Fibroblast of lung (primary cell): ENCODE data around the gene ABCB8. TPM values are rescaled to one million over a fixed set of nuclear protein-coding genes. Genes with fewer than 3 reads are reported as not detected.

Source experiments
- DNase-seq, 2 donors: peaks; one replicate each; pipeline versions ENCODE4 v3.0.0 to v3.0.0-alpha.2; 2010; ENCODE audit warnings: low read depth in 2 of 2
- H2AFZ ChIP-seq: 2 replicates; pipeline ENCODE4 v1.5.1; 2012; ENCODE audit warnings: low read length, control low read depth, inconsistent platforms
- H3K27ac ChIP-seq: 2 replicates; pipeline ENCODE4 v1.5.1; 2011; ENCODE audit warnings: low read length, control low read depth; ENCODE audit not compliant: insufficient read depth
- H3K27me3 ChIP-seq: 2 replicates; pipeline ENCODE4 v1.5.1; 2011; ENCODE audit warnings: mild to moderate bottlenecking, low read length; ENCODE audit not compliant: control insufficient read depth, insufficient read depth
- H3K36me3 ChIP-seq: 2 replicates; pipeline ENCODE4 v1.5.1; 2011; ENCODE audit warnings: low read length; ENCODE audit not compliant: control insufficient read depth, insufficient read depth
- H3K4me1 ChIP-seq: 2 replicates; pipeline ENCODE4 v1.5.1; 2011; ENCODE audit warnings: low read length; ENCODE audit not compliant: control insufficient read depth, insufficient read depth; ENCODE audit errors: extremely low read depth
- H3K4me2 ChIP-seq: 2 replicates; pipeline ENCODE4 v1.5.1; 2011; ENCODE audit warnings: low read length, control low read depth; ENCODE audit not compliant: insufficient read depth; ENCODE audit errors: extremely low read depth
- H3K4me3 ChIP-seq, 4 experiments: fragments of 200-600 bp in 1 of 4; sonication (generic) in 1 of 4; replicated peaks in 1 of 4; 2 replicates each; pipeline ENCODE4 v1.5.1; 2011 to 2016; ENCODE audit warnings: low read length in 4 of 4, low read depth in 3 of 4, mild to moderate bottlenecking in 3 of 4, control low read depth in 2 of 4, inconsistent platforms in 1 of 4, mixed read lengths in 1 of 4; ENCODE audit not compliant: insufficient read depth in 1 of 4; ENCODE audit errors: control extremely low read depth in 1 of 4
- H3K79me2 ChIP-seq: 2 replicates; pipeline ENCODE4 v1.5.1; 2012; ENCODE audit warnings: mild to moderate bottlenecking, low read length, inconsistent platforms; ENCODE audit not compliant: control insufficient read depth, insufficient read depth
- H3K9ac ChIP-seq: 2 replicates; pipeline ENCODE4 v1.5.1; 2011; ENCODE audit warnings: mild to moderate bottlenecking, low read length, control low read depth; ENCODE audit not compliant: insufficient read depth
- H3K9me3 ChIP-seq: 2 replicates; pipeline ENCODE4 v1.5.1; 2012; ENCODE audit warnings: low read depth, low read length; ENCODE audit not compliant: control insufficient read depth, insufficient read depth
- H4K20me1 ChIP-seq: 2 replicates; pipeline ENCODE4 v1.5.1; 2011; ENCODE audit warnings: low read length; ENCODE audit not compliant: control insufficient read depth, insufficient read depth; ENCODE audit errors: extremely low read depth
- EZH2 ChIP-seq: IDR thresholded peaks from 2 replicates; pipeline ENCODE4 v1.5.1; 2012; ENCODE audit warnings: low read length, control low read depth, mild to moderate bottlenecking; ENCODE audit errors: missing control alignments
- polyA plus RNA-seq, 2 donors: library from polyadenylated mRNA; depleted of rRNA in 1 of 2; stranded (reverse) in 1 of 2; unstranded in 1 of 2; fragments of >200 nt; gene quantifications; 2 replicates each; pipeline ENCODE4 v1.2.1, GENCODE V29; 2011 to 2012; ENCODE audit warnings: missing spikeins in 1 of 2
- total RNA-seq: library from RNA; depleted of rRNA; stranded (reverse); fragments of >200 nt; gene quantifications from 2 replicates; pipeline ENCODE4 v1.2.1, GENCODE V29; 2014
- TF ChIP-seq, protein P1 (sequence below), 2 donors: IDR thresholded peaks in 1 of 2; conservative IDR thresholded peaks in 1 of 2; 1 replicate in 1 of 2; 2 replicates in 1 of 2; pipeline ENCODE4 v1.5.1; 2011 to 2012; ENCODE audit warnings: low read length in 2 of 2, control low read depth in 1 of 2, inconsistent platforms in 1 of 2, low read depth in 1 of 2, mild to moderate bottlenecking in 1 of 2

ABCB8 gene
- total and polyA plus RNA-seq, 2 donors (not counting 1 experiment from before 2014, with no cell fraction given): 12.1 to 20.0 TPM

DNA sequence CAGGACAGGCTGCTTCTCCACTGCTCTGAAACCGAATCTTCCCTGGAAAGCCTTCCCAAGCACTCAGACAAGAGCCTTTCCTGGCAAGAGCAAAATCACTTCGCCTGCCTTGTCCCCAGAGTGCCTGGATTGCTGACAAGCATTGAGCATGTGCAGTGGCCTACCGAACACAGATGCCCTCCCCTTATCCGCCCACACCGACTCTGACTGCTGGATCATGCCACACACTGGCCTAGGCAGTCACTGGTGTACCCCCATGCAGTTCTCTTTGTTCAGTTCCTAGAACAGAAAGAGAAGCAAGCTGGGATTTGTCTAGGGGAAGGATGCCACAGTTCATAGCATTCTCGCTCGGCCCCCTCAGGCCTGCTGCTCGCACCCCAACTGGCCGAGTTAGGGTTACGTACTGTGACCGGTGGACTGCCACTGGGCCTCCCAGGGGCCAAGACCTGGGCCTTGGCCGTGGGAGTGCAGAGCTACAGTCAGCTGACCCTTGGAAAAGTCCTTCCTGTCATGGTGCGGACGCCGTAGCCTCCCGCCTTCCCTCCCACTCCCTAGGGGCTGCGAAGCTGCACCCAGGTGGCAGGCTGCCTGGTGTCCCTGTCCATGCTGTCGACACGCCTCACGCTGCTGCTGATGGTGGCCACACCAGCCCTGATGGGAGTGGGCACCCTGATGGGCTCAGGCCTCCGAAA is 6.9 kb downstream of the ABCB8 start:
- Histone ChIP-seq H3K79me2 (no peaks in the 10 kb centered on the region), H3K4me1 (peaks cover 20% of the 10 kb centered on the region), H3K36me3 (peaks cover 17% of the 10 kb centered on the region), H3K4me2 (no peak overlapping the region), H4K20me1 (no peaks in the 10 kb centered on the region), H3K9me3 (no peaks in the 10 kb centered on the region), H3K4me3 (no peak overlapping the region), H3K9ac (no peak overlapping the region), H2AFZ (no peak overlapping the region), H3K27me3 (no peaks in the 10 kb centered on the region), H3K27ac (no peak overlapping the region)
- no peak for TF ChIP-seq EZH2
- TF ChIP-seq, protein P1, sequence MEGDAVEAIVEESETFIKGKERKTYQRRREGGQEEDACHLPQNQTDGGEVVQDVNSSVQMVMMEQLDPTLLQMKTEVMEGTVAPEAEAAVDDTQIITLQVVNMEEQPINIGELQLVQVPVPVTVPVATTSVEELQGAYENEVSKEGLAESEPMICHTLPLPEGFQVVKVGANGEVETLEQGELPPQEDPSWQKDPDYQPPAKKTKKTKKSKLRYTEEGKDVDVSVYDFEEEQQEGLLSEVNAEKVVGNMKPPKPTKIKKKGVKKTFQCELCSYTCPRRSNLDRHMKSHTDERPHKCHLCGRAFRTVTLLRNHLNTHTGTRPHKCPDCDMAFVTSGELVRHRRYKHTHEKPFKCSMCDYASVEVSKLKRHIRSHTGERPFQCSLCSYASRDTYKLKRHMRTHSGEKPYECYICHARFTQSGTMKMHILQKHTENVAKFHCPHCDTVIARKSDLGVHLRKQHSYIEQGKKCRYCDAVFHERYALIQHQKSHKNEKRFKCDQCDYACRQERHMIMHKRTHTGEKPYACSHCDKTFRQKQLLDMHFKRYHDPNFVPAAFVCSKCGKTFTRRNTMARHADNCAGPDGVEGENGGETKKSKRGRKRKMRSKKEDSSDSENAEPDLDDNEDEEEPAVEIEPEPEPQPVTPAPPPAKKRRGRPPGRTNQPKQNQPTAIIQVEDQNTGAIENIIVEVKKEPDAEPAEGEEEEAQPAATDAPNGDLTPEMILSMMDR (conservative IDR thresholded peaks at IDR 0.05 in 1 of 2, IDR thresholded peaks at IDR 0.05 in 1 of 2; ENCODE audit: low read depth in 1 of 2, low read length in 2 of 2): no peak
- no peak for DNase-seq

GRCh38 chr7:151035902-151036301 is 7.7 kb downstream of the ABCB8 start:
- no peaks in the 10 kb centered on the region for H4K20me1 ChIP-seq
- H3K36me3 ChIP-seq: peaks cover 17% of the 10 kb centered on the region
- no peaks in the 10 kb centered on the region for H3K9me3 ChIP-seq
- H2AFZ ChIP-seq: no peak overlapping the region
- TF ChIP-seq EZH2: no peak
- TF ChIP-seq, protein P1 (conservative IDR thresholded peaks at IDR 0.05 in 1 of 2, IDR thresholded peaks at IDR 0.05 in 1 of 2; ENCODE audit: low read depth in 1 of 2, low read length in 2 of 2): no peak
- no peak overlapping the region for H3K4me3 ChIP-seq
- H3K27me3 ChIP-seq: no peaks in the 10 kb centered on the region
- no peaks in the 10 kb centered on the region for H3K79me2 ChIP-seq
- no peak overlapping the region for H3K9ac ChIP-seq
- no peak overlapping the region for H3K27ac ChIP-seq
- peaks cover 20% of the 10 kb centered on the region for H3K4me1 ChIP-seq
- no peak for DNase-seq
- no peak overlapping the region for H3K4me2 ChIP-seq

GRCh38 chr7:151038951-151039849 is 10.9 kb downstream of the ABCB8 start:
- no peak overlapping the region for H3K4me3 ChIP-seq
- H3K4me2 ChIP-seq: peak overlapping the region; percentile 27
- H3K4me1 ChIP-seq: peaks cover 20% of the 10 kb centered on the region
- peak overlapping the region; percentile 38 for H3K9ac ChIP-seq
- no peaks in the 10 kb centered on the region for H3K79me2 ChIP-seq
- DNase-seq: peak; percentile 83 to 96
- no peaks in the 10 kb centered on the region for H4K20me1 ChIP-seq
- H3K36me3 ChIP-seq: peaks cover 19% of the 10 kb centered on the region
- peak overlapping the region; percentile 77 for H3K27ac ChIP-seq
- H2AFZ ChIP-seq: no peak overlapping the region
- no peak for TF ChIP-seq EZH2
- TF ChIP-seq, protein P1 (conservative IDR thresholded peaks at IDR 0.05 in 1 of 2, IDR thresholded peaks at IDR 0.05 in 1 of 2; ENCODE audit: low read depth in 1 of 2, low read length in 2 of 2): no peak
- H3K27me3 ChIP-seq: no peaks in the 10 kb centered on the region
- no peaks in the 10 kb centered on the region for H3K9me3 ChIP-seq
